Measurements from ENCODE around the gene RBM15.

The RBM15 gene

DNA sequence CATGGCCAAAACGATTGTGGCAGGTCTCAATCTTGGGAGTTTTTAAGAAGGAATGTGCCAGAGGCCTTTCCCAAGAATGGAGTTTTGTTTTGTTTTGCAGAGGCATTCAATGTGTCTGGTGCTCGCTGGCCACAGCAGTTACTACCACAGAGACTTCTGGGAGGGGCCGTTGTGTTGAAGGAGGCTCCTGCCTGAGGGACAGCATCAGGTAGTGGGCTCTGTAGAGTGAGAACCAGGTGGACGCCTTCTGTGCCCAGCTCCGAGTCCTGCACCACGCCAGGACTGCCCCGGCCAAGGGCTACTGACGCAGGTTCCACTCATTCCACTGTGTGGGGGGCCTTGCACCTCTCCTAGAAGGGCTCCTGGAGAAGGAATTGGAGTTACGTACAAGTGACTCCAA, 44.9 kb upstream of the RBM15 start:
- Histone ChIP-seq H3K79me2 (ENCODE audit: control insufficient read depth, insufficient read depth, low read length, poor library complexity) (no peaks in the 10 kb centered on the region), H3K14ac (ENCODE audit: low read length) (no peak overlapping the region), H3K27ac (ENCODE audit: low read depth, low read length) (no peak overlapping the region), H4K91ac (ENCODE audit: low read depth, low read length) (no peak overlapping the region), H3K18ac (ENCODE audit: low read length) (no peak overlapping the region), H3K4ac (ENCODE audit: low read depth, low read length) (no peak overlapping the region), H2AK5ac (ENCODE audit: low read length) (no peak overlapping the region), H3K27me3 (ENCODE audit: insufficient read depth, low read length) (no peaks in the 10 kb centered on the region), H3K36me3 (ENCODE audit: control insufficient read depth in 1 of 2, insufficient read depth in 2 of 2, low read length in 2 of 2) (no peaks in the 10 kb centered on the region), H3K23ac (ENCODE audit: low read length) (no peak overlapping the region), H3K4me2 (ENCODE audit: low read length) (no peak overlapping the region), H3K4me1 (ENCODE audit: control insufficient read depth in 1 of 2, insufficient read depth in 2 of 2, low read length in 2 of 2) (no peaks in the 10 kb centered on the region), H3K4me3 (ENCODE audit: low read depth, low read length) (no peak overlapping the region), H2BK12ac (ENCODE audit: low read length) (no peak overlapping the region), H4K8ac (ENCODE audit: low read depth, low read length) (no peak overlapping the region), H4K12ac (ENCODE audit: low read depth, low read length) (no peak overlapping the region), H2BK5ac (ENCODE audit: low read depth, low read length, poor library complexity) (no peak overlapping the region), H3K79me1 (ENCODE audit: low read length) (no peaks in the 10 kb centered on the region), H2AFZ (ENCODE audit: insufficient read depth, low read length, poor library complexity) (no peak overlapping the region), H3K9me3 (ENCODE audit: insufficient read depth, low read depth, low read length) (no peaks in the 10 kb centered on the region), H2BK120ac (ENCODE audit: insufficient read depth, low read length, poor library complexity) (no peak overlapping the region), H3K9ac (ENCODE audit: low read length) (no peak overlapping the region)
- WGBS (ENCODE audit: extremely low coverage, insufficient coverage, insufficient read length), result no CpG with 5 or more reads among the region's 9 CpGs
- peak in 1 of 2 donors; percentile 23 for DNase-seq

DNA sequence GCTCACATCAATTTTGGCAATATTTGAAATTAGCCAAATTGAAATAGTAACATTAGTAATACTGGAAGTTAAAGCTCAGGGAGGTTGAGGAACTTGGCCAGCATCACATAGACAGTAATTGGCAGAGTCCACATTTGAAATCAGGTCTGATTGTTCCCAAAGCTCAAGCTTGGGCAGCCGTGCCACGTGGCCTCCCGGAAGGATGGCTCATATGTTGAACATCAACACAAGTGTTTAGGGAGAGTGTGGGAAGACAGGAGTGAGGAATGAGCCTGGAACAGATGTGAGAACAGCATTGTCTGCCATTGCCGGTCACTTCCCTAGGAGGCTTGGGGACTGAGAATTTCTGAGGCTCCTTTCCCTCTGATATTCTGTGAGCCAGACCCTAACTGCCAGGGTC, 40.2 kb upstream of the RBM15 start:
- Histone ChIP-seq H3K9ac (ENCODE audit: low read length) (no peak overlapping the region), H3K36me3 (ENCODE audit: control insufficient read depth in 1 of 2, insufficient read depth in 2 of 2, low read length in 2 of 2) (no peaks in the 10 kb centered on the region), H4K12ac (ENCODE audit: low read depth, low read length) (no peak overlapping the region), H4K91ac (ENCODE audit: low read depth, low read length) (no peak overlapping the region), H2BK5ac (ENCODE audit: low read depth, low read length, poor library complexity) (no peak overlapping the region), H2BK12ac (ENCODE audit: low read length) (no peak overlapping the region), H2AK5ac (ENCODE audit: low read length) (no peak overlapping the region), H3K27ac (ENCODE audit: low read depth, low read length) (no peak overlapping the region), H3K79me1 (ENCODE audit: low read length) (no peaks in the 10 kb centered on the region), H2BK120ac (ENCODE audit: insufficient read depth, low read length, poor library complexity) (no peak overlapping the region), H3K27me3 (ENCODE audit: insufficient read depth, low read length) (no peaks in the 10 kb centered on the region), H4K8ac (ENCODE audit: low read depth, low read length) (no peak overlapping the region), H3K4me1 (ENCODE audit: control insufficient read depth in 1 of 2, insufficient read depth in 2 of 2, low read length in 2 of 2) (no peaks in the 10 kb centered on the region), H3K18ac (ENCODE audit: low read length) (no peak overlapping the region), H3K79me2 (ENCODE audit: control insufficient read depth, insufficient read depth, low read length, poor library complexity) (no peaks in the 10 kb centered on the region), H2AFZ (ENCODE audit: insufficient read depth, low read length, poor library complexity) (no peak overlapping the region), H3K9me3 (ENCODE audit: insufficient read depth, low read depth, low read length) (peaks cover 2% of the 10 kb centered on the region), H3K4ac (ENCODE audit: low read depth, low read length) (no peak overlapping the region), H3K4me2 (ENCODE audit: low read length) (no peak overlapping the region), H3K4me3 (ENCODE audit: low read depth, low read length) (no peak overlapping the region), H3K14ac (ENCODE audit: low read length) (no peak overlapping the region), H3K23ac (ENCODE audit: low read length) (no peak overlapping the region)
- no peak for DNase-seq
- no CpG with 5 or more reads among the region's 4 CpGs for WGBS (ENCODE audit: extremely low coverage, insufficient coverage, insufficient read length)

DNA sequence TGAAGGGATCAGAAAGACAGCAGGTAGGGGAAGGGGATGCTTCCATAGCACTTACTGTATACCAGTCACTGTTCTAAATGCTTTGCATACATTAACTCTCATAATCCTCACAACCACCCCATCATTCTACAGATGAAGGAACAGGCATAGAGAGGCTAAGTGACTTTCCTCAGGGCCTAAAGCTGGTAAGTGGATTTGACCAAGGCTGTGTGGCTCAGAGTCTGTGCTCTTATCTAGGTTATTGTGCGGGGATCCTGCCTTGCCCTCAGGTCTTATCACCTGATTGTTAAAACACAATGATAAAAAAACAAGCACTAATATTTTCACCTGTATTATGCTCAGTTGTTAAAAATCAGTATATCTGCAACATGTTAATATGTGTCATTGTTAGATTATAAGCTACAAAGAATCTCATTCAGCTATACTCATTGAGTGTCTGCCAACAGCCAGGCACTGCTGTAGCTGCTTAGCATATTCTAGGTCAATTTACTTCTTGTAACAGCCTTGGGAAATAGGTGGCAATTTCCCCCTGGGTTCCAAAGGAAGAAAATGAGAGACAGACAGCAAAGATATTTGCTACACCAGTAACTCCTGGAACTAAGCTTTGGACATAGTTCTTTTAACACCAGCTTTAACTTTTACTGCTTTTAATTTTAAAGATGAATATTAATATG, 38.6 kb upstream of the RBM15 start:
- Histone ChIP-seq H2AK5ac (ENCODE audit: low read length) (no peak overlapping the region), H3K27me3 (ENCODE audit: insufficient read depth, low read length) (no peaks in the 10 kb centered on the region), H3K79me2 (ENCODE audit: control insufficient read depth, insufficient read depth, low read length, poor library complexity) (no peaks in the 10 kb centered on the region), H4K12ac (ENCODE audit: low read depth, low read length) (no peak overlapping the region), H3K4me2 (ENCODE audit: low read length) (no peak overlapping the region), H3K4me1 (ENCODE audit: control insufficient read depth in 1 of 2, insufficient read depth in 2 of 2, low read length in 2 of 2) (no peaks in the 10 kb centered on the region), H3K27ac (ENCODE audit: low read depth, low read length) (no peak overlapping the region), H3K23ac (ENCODE audit: low read length) (no peak overlapping the region), H3K18ac (ENCODE audit: low read length) (no peak overlapping the region), H3K9ac (ENCODE audit: low read length) (no peak overlapping the region), H3K9me3 (ENCODE audit: insufficient read depth, low read depth, low read length) (peaks cover 5% of the 10 kb centered on the region), H3K14ac (ENCODE audit: low read length) (no peak overlapping the region), H2AFZ (ENCODE audit: insufficient read depth, low read length, poor library complexity) (no peak overlapping the region), H3K4ac (ENCODE audit: low read depth, low read length) (no peak overlapping the region), H3K79me1 (ENCODE audit: low read length) (no peaks in the 10 kb centered on the region), H2BK12ac (ENCODE audit: low read length) (no peak overlapping the region), H3K4me3 (ENCODE audit: low read depth, low read length) (no peak overlapping the region), H2BK120ac (ENCODE audit: insufficient read depth, low read length, poor library complexity) (no peak overlapping the region), H4K8ac (ENCODE audit: low read depth, low read length) (no peak overlapping the region), H3K36me3 (ENCODE audit: control insufficient read depth in 1 of 2, insufficient read depth in 2 of 2, low read length in 2 of 2) (no peaks in the 10 kb centered on the region), H2BK5ac (ENCODE audit: low read depth, low read length, poor library complexity) (no peak overlapping the region), H4K91ac (ENCODE audit: low read depth, low read length) (no peak overlapping the region)
- WGBS (ENCODE audit: extremely low coverage, insufficient coverage, insufficient read length), result no CpG with 5 or more reads among the region's 1 CpG
- no peak for DNase-seq

DNA sequence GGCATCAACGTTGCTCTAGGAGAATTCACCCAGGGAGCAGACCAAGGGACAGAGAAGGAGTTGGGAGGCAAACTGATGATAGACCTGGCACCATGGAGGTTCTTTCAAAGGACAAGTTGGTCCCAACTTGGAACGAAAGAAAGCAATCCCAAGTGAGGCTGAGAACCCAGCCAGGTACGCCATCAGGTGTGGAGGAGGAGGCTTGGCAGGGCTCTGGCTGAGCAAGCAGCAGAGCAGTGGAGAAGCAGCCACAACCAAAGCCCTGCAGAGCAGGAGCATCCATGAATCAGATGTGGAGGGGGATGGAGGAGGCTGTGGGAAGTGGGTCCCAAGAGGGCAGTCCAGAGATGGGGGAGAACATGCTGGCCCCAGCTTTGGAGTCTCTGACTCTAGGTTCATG, 36.3 kb upstream of the RBM15 start:
- H2BK5ac ChIP-seq (ENCODE audit: low read depth, low read length, poor library complexity), result no peak overlapping the region
- no peak overlapping the region for H2BK12ac ChIP-seq (ENCODE audit: low read length)
- no peak overlapping the region for H3K23ac ChIP-seq (ENCODE audit: low read length)
- no peak overlapping the region for H3K4me2 ChIP-seq (ENCODE audit: low read length)
- no peak overlapping the region for H2AFZ ChIP-seq (ENCODE audit: insufficient read depth, low read length, poor library complexity)
- no peak overlapping the region for H4K8ac ChIP-seq (ENCODE audit: low read depth, low read length)
- H3K9me3 ChIP-seq (ENCODE audit: insufficient read depth, low read depth, low read length), result peaks cover 5% of the 10 kb centered on the region
- no CpG with 5 or more reads among the region's 3 CpGs for WGBS (ENCODE audit: extremely low coverage, insufficient coverage, insufficient read length)
- no peaks in the 10 kb centered on the region for H3K79me1 ChIP-seq (ENCODE audit: low read length)
- no peak overlapping the region for H2BK120ac ChIP-seq (ENCODE audit: insufficient read depth, low read length, poor library complexity)
- H3K27me3 ChIP-seq (ENCODE audit: insufficient read depth, low read length), result no peaks in the 10 kb centered on the region
- H4K12ac ChIP-seq (ENCODE audit: low read depth, low read length), result no peak overlapping the region
- H3K79me2 ChIP-seq (ENCODE audit: control insufficient read depth, insufficient read depth, low read length, poor library complexity), result no peaks in the 10 kb centered on the region
- no peak overlapping the region for H3K4me3 ChIP-seq (ENCODE audit: low read depth, low read length)
- H3K36me3 ChIP-seq (ENCODE audit: control insufficient read depth in 1 of 2, insufficient read depth in 2 of 2, low read length in 2 of 2), result no peaks in the 10 kb centered on the region
- no peak overlapping the region for H3K14ac ChIP-seq (ENCODE audit: low read length)
- no peak for DNase-seq
- H3K4me1 ChIP-seq (ENCODE audit: control insufficient read depth in 1 of 2, insufficient read depth in 2 of 2, low read length in 2 of 2), result no peaks in the 10 kb centered on the region
- no peak overlapping the region for H3K27ac ChIP-seq (ENCODE audit: low read depth, low read length)
- no peak overlapping the region for H3K9ac ChIP-seq (ENCODE audit: low read length)
- H3K4ac ChIP-seq (ENCODE audit: low read depth, low read length), result no peak overlapping the region
- no peak overlapping the region for H2AK5ac ChIP-seq (ENCODE audit: low read length)
- H4K91ac ChIP-seq (ENCODE audit: low read depth, low read length), result no peak overlapping the region
- no peak overlapping the region for H3K18ac ChIP-seq (ENCODE audit: low read length)
